Measurements from ENCODE around the gene TM7SF2.

Gene TM7SF2

DNA sequence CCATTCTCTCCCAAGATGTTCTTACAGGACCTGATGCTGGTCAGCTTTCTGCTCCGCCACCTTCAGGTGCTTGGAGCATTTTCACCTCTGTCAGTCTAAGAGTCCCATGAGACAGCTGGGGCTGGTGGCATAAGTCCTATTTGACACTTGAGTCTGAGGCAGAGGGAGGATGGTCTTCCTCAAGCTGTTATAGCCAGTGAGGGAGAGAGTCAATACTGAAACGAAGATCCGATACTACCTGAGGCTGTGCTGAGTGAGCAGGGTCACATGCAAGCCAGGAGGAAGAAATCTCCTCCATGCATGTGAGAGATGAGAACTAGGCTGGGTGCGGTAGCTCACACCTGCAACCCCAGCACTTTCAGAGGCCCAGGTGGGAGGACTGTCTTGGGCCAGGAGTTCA, 22.1 kb upstream of the TM7SF2 start:
- no peak for DNase-seq (ENCODE audit: low read depth in 2 of 2)

DNA sequence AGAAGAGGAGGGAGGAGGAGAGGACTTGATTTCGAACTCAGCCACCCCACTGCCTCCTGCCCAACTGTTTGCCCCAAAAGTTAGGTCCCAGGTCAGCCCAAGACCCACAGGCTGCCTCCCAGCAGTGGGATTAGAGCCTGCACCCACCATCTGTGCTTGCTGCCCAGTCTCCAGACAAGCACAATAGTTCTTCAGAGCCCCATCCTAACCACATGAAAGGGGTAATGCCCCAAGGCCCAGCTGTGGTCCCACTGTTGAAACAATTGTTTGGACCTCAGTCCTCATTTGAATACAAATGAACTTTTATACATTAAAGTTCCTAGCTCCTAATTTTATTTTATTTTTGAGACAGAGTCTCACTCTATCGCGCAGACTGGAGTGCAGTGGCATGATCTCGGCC, 21.0 kb upstream of the TM7SF2 start:
- no peak for DNase-seq (ENCODE audit: low read depth in 2 of 2)

DNA sequence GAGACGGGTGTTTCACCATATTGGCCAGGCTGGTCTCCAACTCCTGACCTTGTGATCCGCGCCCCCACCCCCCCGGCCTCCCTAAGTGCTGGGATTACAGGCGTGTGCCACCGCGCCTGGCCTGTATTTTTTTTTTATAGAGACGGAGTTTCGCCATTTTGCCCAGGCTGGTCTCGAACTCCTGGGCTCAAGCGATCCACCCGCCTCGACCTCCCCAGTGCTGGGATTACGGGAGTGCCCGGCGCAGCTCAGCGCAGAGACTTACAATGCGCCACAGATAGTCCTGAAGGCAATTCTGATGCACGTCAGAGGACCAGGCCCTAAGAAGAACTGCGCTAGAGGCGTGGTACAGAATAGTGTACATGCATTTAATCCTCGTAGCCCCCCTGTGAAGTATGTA, 16.2 kb upstream of the TM7SF2 start:
- DNase-seq (ENCODE audit: low read depth in 2 of 2), result no peak

DNA sequence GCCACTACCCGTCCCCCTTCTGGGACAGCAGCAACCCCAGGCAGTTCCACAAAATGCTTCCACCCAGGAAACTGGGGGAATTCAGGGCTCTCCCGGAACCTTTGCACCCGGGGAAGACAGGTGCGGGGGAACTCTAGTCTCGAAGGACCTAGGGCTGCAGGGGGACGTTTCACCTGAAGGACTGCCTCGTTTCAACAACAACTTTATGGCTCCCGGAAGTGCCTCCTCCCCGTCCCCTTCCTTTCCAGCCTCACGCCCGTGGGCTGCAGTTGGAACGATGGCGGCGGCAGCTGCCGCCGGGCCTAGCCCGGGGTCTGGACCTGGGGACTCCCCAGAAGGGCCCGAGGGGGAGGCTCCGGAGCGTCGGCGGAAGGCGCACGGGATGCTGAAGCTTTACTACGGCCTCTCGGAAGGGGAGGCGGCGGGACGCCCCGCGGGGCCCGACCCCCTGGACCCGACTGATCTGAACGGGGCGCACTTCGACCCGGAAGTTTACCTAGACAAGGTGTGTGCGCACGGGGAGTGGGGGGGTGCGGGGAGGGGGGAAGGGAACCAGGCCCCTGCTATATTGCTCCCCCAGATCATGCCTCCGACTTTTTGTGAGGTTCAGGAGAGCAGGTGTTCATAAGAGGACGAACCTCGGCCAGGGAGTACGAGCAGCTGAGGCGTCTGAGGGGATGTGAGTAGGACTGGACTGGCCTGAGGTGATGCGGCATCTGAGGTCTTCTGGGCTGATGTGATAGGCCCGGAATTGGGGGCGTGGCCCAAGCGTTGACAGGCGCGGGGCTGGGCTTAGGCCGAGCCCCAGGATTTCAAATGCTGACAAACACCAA, 15.5 kb upstream of the TM7SF2 start, which contains the start of gene VPS51:
VPS51 (plus strand) TSS at position 241 of the 833 bp plus-strand sequence; CDS start at position 278, 37 bp downstream.
- DNase-seq (ENCODE audit: low read depth in 2 of 2), result peak; percentile 67 to 73

DNA sequence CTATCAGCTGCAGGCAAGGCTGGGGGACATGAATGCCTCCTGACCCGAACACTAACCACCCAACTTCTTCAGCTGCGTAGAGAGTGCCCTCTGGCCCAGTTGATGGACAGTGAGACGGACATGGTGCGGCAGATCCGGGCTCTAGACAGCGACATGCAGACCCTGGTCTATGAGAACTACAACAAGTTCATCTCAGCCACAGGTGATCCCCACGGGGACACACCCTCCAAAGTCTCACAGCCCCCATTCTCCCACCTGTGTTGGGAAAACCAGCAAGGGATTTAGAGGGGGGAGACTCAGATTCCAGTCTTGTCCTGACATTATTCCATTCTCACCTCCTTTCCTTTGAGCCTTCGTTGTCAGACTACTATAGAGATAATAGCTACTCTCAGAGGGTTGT, 14.7 kb upstream of the TM7SF2 start:
- DNase-seq (ENCODE audit: low read depth in 2 of 2), result no peak

DNA sequence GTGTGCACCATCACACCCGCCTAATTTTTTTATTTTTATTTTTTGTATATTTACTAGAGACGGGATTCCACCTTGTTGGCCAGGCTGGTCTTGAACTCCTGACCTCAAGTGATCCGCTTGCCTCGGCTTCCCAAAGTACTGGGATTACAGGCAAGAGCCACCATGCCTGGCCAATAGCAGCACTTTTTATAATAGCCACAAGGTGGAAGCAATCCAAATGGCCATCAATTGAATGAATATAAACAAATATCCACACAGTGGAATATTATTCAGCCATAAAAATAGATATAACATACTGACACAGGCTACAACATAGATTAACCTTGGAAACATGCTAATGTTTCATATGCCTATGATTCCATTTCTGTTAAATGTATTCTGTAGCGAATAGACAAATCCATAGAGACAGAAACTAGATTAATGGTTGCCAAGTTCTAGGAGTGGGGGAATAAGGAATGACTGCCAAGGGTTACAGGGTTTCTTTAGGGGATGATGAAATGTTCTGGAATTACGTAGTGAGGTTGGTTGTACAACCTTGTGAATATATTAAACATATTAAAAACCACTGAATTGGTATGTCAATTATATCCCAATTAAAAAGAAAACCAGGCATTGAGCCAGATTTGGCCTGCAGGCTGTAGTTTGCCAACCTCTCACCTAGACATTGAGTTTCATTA, 10.9 kb upstream of the TM7SF2 start:
- no peak for DNase-seq (ENCODE audit: low read depth in 2 of 2)

DNA sequence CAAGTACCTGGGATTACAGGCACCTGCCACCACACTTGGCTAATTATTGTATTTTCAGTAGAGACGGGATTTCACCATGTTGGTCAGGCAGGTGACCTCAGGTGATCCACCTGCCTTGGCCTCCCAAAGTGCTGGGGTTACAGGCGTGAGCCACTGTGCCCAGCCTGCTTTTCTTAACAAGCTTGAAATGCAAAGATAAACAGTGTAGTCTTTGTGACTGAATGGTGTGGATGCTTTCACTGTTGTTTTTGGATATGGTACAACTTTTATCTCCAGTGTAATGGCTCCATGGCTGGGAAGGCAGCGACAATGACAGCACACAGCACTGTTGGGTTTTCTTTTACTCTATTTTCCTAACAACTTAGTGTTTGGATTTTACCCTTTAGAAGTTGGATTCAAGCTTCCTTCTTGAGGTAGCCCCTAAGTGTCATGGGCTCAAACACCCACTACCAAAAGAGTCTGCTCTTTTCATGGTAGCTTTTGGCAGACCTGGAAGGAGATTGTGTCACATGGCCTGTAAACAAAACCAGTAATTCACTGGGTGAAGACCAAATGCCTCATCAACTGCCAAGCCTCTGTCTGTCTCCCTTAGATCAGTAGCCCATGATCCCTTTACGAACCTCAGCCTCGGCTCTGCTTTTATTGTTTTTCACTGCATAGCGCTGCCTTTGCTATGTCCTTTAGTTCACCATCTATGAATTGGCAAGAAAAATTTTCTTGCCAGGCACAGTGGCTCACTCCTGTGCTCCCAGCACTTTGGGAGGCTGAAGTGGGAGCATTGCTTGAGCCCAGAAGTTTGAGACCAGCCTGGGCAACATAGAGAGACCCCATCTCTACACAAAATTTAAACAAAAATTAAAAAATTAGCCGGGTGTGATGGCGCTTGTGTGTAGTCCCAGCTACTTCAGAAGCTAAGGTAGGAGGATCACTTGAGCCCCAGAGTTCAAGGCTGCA, 9.3 kb upstream of the TM7SF2 start:
- no peak for DNase-seq (ENCODE audit: low read depth in 2 of 2)

DNA sequence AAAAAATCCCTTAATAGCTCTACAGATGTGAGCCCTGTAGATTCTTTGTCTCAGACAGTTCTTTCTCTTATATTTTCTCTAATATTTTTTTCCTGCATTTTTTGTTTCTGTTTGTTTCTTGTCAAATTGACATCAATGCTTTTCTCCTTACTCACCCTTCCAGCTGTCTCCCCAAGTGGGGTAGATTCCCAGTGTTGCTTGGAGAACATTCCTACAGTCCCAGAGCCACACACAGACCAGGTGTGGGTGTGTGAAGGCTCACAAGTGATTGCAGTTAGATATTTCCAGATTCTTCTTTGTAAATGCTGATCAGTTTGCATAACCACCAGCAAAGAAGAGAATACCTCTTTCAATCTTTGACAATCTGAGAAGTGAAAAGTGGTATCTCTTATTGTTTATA, 8.2 kb upstream of the TM7SF2 start:
- no peak for DNase-seq (ENCODE audit: low read depth in 2 of 2)

DNA sequence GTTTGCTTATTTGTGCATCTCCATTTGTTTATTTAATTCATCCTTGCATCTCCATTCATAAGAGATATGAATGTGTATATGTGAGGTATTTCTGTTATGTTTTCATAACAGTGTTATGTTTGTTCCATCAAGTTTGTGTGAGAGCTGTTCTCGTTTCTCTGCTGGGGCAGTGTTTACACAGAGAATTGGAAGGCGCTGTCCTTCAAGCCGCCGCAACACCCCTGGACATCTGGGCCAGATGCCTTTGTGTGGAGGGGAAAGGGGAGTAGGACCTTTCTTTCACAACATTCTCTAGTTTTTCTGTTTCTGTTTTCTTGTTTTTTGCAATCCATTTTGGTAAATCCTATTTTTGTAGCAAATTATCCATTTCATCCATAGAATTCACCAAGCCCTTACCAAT, 7.0 kb upstream of the TM7SF2 start:
- no peak for DNase-seq (ENCODE audit: low read depth in 2 of 2)

DNA sequence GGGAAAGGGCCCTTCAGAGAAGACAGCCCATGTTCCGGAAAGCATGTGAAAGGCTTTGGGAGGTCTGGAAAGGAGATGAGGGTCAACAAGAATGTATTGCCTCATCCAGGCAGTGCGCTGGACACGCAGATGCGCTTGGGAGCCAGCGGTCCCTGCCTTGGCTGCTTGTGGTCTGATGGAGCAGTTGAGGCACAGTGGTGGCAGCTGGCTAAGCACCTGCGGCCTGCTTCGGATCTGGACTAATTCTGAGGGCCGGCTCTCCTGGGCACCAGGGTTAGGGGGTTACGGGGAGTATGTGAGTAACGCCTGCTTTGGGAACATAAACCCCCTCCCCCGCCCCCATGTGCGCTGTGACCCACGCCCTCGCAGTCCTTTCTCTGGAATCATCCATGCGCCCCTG, 4.6 kb upstream of the TM7SF2 start:
- no peak for DNase-seq (ENCODE audit: low read depth in 2 of 2)

DNA sequence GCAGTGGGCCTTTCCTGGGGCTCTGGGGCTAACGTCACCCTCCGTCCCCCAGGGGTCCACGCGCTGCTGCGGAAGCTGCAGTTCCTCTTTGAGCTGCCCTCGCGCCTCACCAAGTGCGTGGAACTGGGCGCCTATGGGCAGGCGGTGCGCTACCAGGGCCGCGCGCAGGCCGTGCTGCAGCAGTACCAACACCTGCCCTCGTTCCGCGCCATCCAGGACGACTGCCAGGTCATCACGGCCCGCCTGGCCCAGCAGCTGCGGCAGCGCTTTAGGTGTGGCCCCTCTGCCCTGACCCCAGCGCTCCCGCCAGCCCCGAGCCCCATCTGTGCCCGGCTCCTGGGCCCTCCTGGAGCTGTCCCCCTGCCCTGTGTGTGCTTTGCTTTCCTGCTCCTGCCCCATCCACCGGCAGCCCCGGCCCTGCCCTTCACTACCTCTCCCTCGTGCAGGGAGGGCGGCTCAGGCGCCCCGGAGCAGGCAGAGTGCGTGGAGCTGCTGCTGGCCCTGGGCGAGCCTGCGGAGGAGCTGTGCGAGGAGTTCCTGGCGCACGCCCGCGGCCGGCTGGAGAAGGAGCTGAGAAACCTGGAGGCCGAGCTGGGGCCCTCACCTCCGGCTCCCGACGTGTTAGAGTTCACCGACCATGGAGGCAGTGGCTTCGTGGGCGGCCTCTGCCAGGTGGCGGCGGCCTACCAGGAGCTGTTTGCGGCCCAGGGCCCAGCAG, 3.8 kb upstream of the TM7SF2 start:
- DNase-seq (ENCODE audit: low read depth in 2 of 2), result no peak

DNA sequence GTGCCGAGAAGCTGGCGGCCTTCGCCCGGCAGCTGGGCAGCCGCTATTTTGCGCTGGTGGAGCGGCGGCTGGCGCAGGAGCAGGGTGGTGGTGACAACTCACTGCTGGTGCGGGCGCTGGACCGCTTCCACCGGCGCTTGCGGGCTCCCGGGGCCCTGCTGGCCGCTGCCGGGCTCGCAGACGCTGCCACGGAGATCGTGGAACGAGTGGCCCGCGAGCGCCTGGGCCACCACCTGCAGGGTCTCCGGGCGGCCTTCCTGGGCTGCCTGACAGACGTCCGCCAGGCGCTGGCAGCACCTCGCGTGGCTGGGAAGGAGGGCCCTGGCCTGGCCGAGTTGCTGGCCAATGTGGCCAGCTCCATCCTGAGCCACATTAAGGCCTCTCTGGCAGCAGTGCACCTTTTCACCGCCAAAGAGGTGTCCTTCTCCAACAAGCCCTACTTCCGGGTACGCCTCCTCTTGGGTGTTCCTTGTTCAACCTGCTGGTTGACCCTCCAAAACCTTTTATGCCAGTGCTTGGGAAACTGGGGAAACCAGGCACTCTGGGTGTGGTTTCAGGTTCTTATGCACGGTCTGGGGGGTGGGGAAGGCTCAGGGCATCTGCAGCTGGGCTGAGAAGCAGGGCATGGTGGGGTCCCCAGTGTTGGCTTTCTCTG, 3.1 kb upstream of the TM7SF2 start:
- DNase-seq (ENCODE audit: low read depth in 2 of 2), result no peak

DNA sequence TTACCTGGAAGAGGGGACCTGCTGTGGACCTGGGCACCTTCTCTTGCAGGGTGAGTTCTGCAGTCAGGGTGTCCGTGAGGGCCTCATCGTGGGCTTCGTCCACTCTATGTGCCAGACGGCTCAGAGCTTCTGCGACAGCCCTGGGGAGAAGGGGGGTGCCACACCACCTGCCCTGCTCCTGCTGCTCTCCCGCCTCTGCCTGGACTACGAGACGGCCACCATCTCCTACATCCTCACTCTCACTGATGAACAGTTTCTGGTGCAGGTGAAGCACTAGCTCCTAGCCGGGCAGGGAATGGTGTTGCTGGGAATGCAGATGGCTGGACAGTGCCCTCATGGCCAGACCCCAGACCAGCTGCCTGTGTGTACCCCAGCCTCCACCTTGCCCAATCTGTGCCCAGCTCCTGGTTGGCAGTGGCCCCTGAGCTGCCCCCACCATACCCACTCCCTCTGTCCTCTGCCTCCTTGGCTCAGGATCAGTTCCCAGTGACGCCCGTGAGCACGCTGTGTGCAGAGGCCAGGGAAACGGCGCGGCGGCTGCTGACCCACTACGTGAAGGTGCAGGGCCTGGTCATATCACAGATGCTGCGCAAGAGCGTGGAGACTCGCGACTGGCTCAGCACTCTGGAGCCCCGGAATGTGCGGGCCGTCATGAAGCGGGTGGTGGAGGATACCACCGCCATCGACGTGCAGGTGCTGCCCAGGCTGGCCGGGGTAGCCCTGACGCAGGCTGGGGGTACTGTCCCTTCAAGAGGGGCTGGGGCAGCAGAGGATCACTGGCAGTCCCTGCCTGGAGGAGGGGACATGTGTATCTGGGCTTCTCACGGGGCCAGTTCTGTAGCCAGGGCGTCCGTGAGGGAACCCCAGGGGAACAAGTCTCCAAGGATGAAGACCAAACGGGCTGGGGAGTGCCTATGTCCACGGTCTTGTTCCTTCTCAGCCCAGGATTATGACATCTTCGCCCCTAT, 2.2 kb upstream of the TM7SF2 start:
- no peak for DNase-seq (ENCODE audit: low read depth in 2 of 2)

DNA sequence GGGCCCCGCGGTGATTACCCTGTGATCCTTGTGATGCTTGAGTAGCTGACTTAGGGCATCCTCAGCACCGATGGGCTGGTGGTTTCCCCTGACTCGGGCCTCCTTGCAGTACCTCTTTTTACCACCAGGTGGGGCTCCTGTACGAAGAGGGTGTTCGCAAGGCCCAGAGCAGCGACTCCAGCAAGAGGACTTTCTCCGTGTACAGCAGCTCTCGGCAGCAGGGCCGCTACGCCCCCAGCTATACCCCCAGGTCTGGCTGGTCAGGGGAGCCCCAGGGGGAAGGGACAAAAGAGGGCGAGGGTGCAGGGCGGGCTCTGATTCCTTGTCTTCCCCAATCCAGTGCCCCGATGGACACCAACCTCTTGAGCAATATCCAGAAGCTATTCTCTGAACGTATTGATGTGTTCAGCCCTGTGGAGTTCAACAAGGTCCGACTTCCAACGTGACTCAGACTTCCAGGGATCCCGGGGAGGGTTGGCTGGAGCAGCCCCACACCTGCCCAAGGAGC, 1.3 kb upstream of the TM7SF2 start:
- peak; percentile 82 to 94 for DNase-seq (ENCODE audit: low read depth in 2 of 2)

DNA sequence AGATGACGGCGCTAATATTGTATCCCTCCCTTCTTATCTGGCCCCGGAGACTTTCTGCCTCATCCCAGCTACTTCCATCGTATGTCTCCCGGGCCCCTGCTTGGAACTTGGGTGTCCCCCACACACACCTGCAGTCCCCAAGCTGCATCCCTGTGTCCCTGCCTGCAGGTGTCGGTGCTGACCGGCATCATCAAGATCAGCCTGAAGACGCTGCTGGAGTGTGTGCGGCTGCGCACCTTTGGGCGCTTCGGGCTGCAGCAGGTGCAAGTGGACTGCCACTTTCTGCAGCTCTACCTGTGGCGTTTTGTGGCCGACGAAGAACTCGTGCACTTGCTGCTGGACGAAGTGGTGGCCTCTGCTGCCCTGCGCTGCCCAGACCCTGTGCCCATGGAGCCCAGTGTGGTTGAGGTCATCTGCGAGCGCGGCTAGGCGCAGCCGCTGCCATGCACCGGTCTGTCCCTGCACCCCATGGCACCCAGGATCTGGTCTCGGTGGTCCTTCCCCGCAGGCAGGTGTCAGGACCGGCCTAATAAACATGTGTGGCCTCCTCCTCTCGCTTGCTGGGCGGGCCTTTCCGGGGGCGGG, 421 bp upstream of the TM7SF2 start:
- no peak for DNase-seq (ENCODE audit: low read depth in 2 of 2)

DNA sequence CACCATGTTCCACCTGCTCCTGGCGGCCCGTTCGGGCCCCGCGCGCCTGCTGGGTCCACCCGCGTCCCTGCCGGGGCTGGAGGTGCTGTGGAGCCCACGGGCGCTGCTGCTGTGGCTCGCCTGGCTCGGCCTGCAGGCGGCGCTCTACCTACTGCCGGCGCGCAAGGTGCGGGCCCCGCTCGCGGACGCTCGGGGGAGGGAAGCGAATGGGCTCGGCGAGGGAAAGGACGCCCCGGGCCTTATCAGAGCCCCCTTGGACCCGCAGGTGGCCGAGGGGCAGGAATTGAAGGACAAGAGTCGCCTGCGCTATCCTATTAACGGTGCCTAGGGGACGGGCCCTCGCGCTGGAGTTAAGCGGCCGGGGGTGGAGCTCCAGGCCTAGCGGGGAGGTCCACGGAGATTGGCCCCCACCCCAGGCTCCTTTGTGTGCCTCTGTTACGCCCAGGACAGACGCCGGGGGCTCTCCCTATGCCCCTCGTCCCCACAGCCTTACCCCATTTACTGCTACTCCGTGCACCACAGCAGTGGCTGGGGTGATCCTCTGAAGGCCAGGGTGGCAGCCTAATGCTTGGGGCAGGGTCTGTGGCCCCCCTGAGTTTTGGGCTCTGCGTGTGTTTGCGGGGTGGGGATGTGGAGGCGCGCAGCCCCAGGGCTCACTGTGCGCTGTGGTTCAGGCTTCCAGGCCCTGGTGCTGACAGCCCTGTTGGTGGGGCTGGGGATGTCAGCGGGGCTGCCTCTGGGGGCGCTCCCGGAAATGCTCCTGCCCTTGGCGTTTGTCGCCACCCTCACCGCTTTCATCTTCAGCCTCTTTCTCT, 1.1 kb downstream of the TM7SF2 start:
- peak; percentile 37 to 47 for DNase-seq (ENCODE audit: low read depth in 2 of 2)

DNA sequence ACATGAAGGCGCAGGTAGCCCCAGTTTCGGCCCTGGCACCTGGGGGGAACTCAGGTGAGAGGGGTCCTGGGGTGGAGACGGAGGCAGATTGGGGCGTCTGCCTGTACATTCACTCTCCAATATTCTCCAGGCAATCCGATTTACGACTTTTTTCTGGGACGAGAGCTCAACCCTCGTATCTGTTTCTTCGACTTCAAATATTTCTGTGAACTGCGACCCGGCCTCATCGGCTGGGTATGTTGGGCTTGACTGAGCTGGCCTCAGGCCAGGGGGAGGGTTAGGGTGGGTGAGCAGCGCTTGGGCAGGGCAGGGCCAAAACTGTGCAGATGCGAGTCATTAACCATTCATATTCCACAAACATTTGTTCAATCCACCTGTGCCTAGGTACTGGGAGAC, 1.7 kb downstream of the TM7SF2 start:
- no peak for DNase-seq (ENCODE audit: low read depth in 2 of 2)

DNA sequence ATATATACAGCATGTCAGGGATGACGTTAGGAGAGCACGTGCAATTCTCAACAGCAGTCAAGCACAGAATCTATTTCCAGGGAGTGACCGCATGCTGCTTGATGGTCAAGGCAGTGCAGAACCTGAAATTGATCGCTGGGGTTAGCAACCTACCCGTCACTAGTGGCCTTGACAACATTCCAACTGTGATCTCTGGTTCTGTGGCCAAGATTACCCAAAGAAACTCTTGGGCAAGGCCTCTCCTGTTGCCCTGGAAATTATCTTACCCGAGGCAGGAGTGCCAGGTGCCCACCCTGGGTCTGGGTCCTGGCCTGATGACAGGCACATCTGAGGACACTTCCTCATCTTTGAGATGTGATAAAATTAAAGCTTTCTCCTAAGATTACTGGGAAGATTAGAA, 2.2 kb downstream of the TM7SF2 start:
- no peak for DNase-seq (ENCODE audit: low read depth in 2 of 2)
